Measurements from ENCODE around the gene AKAP9. TPM values are rescaled to one million over a fixed set of nuclear protein-coding genes. Genes with fewer than 3 reads are reported as not detected.

The AKAP9 gene
- total RNA-seq, 2 experiments from 2014 or later: 25.3 to 25.4 TPM

- Mint-ChIP-seq H3K27me3 (no peaks in the 10 kb centered on the region), H3K36me3 (ENCODE audit: low read depth) (peaks cover 21% of the 10 kb centered on the region), H3K9me3 (ENCODE audit: low read depth) (no peaks in the 10 kb centered on the region), H3K4me1 (no peaks in the 10 kb centered on the region), H3K4me3 (no peak overlapping the region), H3K27ac (no peak overlapping the region)
- POLR2A ChIA-PET: no interaction called here
- intact Hi-C loops (cut with DNase I, micrococcal nuclease): no loop called here
- ATAC-seq: no peak
- CTCF ChIA-PET: interaction anchor here (0.6 kb wide), 1 partner anchor 217 kb away, joined by 3 read pairs; no protein-coding TSS in a partner anchor
- no peak for DNase-seq
These were observed 103.0 kb downstream of the AKAP9 start for GRCh38 chr7:92043637-92044036.

DNA sequence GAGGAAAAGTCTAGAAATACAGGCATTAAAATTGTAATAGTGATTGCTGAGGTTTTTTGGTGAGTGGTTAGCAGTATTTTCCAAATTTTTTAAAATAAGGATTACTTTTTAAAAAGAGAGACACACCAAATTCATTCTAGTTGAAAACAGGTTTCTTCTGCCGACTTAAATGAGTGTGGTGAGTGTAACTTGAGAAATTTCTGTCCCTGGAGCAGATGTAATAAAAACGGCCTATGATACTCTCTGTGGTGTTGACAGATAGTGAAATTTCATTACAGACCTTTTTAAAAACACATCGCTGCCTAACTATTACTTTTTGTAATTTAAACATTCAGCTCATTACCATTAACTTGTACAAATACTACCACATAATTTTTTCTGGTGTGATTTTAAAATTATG lies 103.5 kb downstream of the AKAP9 start:
- H3K36me3 Mint-ChIP-seq (ENCODE audit: low read depth): peaks cover 26% of the 10 kb centered on the region
- ChIA-PET POLR2A (no interaction called here), CTCF (interaction anchor here (1.5 kb wide), 1 partner anchor 9 kb away, joined by 4 read pairs; no protein-coding TSS in a partner anchor)
- intact Hi-C loops (cut with DNase I, micrococcal nuclease): no loop called here
- no peak overlapping the region for H3K4me3 Mint-ChIP-seq
- no peaks in the 10 kb centered on the region for H3K9me3 Mint-ChIP-seq (ENCODE audit: low read depth)
- no peak for ATAC-seq
- no peak overlapping the region for H3K27ac Mint-ChIP-seq
- H3K27me3 Mint-ChIP-seq: no peaks in the 10 kb centered on the region
- no peaks in the 10 kb centered on the region for H3K4me1 Mint-ChIP-seq
- DNase-seq: no peak

GRCh38 chr7:92044940-92045339 lies 104.3 kb downstream of the AKAP9 start:
- no peaks in the 10 kb centered on the region for H3K27me3 Mint-ChIP-seq
- H3K9me3 Mint-ChIP-seq (ENCODE audit: low read depth): no peaks in the 10 kb centered on the region
- peaks cover 29% of the 10 kb centered on the region for H3K36me3 Mint-ChIP-seq (ENCODE audit: low read depth)
- H3K4me3 Mint-ChIP-seq: no peak overlapping the region
- DNase-seq (no peak), ATAC-seq (no peak)
- CTCF ChIA-PET: interaction anchor here (1.5 kb wide), 1 partner anchor 8 kb away, joined by 4 read pairs; no protein-coding TSS in a partner anchor
- POLR2A ChIA-PET: interaction anchor here (0.6 kb wide), 1 partner anchor 100 kb away, joined by 5 read pairs; no protein-coding TSS in a partner anchor
- H3K4me1 Mint-ChIP-seq: no peaks in the 10 kb centered on the region
- no peak overlapping the region for H3K27ac Mint-ChIP-seq
- intact Hi-C loops (cut with DNase I, micrococcal nuclease): no loop called here

GRCh38 chr7:92051655-92052054 lies 111.0 kb downstream of the AKAP9 start:
- Mint-ChIP-seq H3K9me3 (ENCODE audit: low read depth) (no peaks in the 10 kb centered on the region), H3K36me3 (ENCODE audit: low read depth) (peaks cover 22% of the 10 kb centered on the region), H3K27ac (no peak overlapping the region), H3K27me3 (no peaks in the 10 kb centered on the region), H3K4me3 (no peak overlapping the region), H3K4me1 (no peaks in the 10 kb centered on the region)
- ChIA-PET CTCF (no interaction called here), POLR2A (no interaction called here)
- no peak for DNase-seq
- no peak for ATAC-seq
- intact Hi-C loops (cut with DNase I, micrococcal nuclease): no loop called here

- H3K4me3 Mint-ChIP-seq: no peak overlapping the region
These were observed 111.5 kb downstream of the AKAP9 start for GRCh38 chr7:92052159-92052558.

GRCh38 chr7:92052684-92053083 lies 112.0 kb downstream of the AKAP9 start:
- no peak overlapping the region for H3K27ac Mint-ChIP-seq
- ChIA-PET CTCF (interaction anchor here (1.4 kb wide), 1 partner anchor 8 kb away, joined by 4 read pairs; no protein-coding TSS in a partner anchor), POLR2A (no interaction called here)
- H3K4me3 Mint-ChIP-seq: no peak overlapping the region
- peaks cover 17% of the 10 kb centered on the region for H3K36me3 Mint-ChIP-seq (ENCODE audit: low read depth)
- peaks cover 4% of the 10 kb centered on the region for H3K4me1 Mint-ChIP-seq
- H3K27me3 Mint-ChIP-seq: no peaks in the 10 kb centered on the region
- intact Hi-C loops (cut with DNase I, micrococcal nuclease): no loop called here
- H3K9me3 Mint-ChIP-seq (ENCODE audit: low read depth): no peaks in the 10 kb centered on the region
- no peak for ATAC-seq
- no peak for DNase-seq

More at GRCh38 chr7:92052159-92052558, 111.5 kb downstream of the AKAP9 start:
- DNase-seq: no peak
- no peaks in the 10 kb centered on the region for H3K4me1 Mint-ChIP-seq
- ChIA-PET CTCF (no interaction called here), POLR2A (no interaction called here)
- no peaks in the 10 kb centered on the region for H3K27me3 Mint-ChIP-seq
- ATAC-seq: no peak
- no peak overlapping the region for H3K27ac Mint-ChIP-seq
- intact Hi-C loops (cut with DNase I, micrococcal nuclease): no loop called here
- peaks cover 17% of the 10 kb centered on the region for H3K36me3 Mint-ChIP-seq (ENCODE audit: low read depth)
- no peaks in the 10 kb centered on the region for H3K9me3 Mint-ChIP-seq (ENCODE audit: low read depth)

DNA sequence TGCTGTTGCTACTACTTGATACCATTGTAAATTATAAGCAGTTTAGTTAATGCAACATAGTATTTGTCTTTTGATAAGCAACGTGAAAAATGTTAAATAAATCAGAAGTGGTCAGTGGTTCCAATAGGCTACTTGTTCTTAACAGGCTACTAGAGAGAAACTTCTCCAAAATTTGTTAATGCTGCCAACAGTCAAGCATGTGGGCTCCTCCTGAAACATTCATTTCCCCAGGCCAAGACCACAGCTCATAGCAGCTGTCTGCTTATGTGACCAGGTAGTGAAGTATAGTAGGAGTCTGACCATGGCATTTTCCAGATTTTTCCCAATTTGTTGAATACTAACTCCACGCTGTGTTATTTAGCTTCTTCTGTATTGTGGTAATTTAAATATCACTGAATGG lies 112.7 kb downstream of the AKAP9 start:
- Mint-ChIP-seq H3K4me3 (no peak overlapping the region), H3K27me3 (no peaks in the 10 kb centered on the region), H3K4me1 (peaks cover 10% of the 10 kb centered on the region), H3K36me3 (ENCODE audit: low read depth) (peaks cover 17% of the 10 kb centered on the region), H3K9me3 (ENCODE audit: low read depth) (no peaks in the 10 kb centered on the region), H3K27ac (no peak overlapping the region)
- ATAC-seq (no peak), DNase-seq (no peak)
- ChIA-PET CTCF (interaction anchor here (0.9 to 1.4 kb wide), 2 partner anchors 8 to 9 kb away, joined by 3 to 4 read pairs; no protein-coding TSS in a partner anchor), POLR2A (no interaction called here)
- intact Hi-C loops (cut with DNase I, micrococcal nuclease): no loop called here

GRCh38 chr7:92056286-92056685 lies 115.6 kb downstream of the AKAP9 start:
- Mint-ChIP-seq H3K27ac (no peak overlapping the region), H3K9me3 (ENCODE audit: low read depth) (no peaks in the 10 kb centered on the region), H3K4me3 (no peak overlapping the region), H3K27me3 (no peaks in the 10 kb centered on the region), H3K36me3 (ENCODE audit: low read depth) (peaks cover 4% of the 10 kb centered on the region), H3K4me1 (peaks cover 13% of the 10 kb centered on the region)
- CTCF ChIA-PET: no interaction called here
- POLR2A ChIA-PET: no interaction called here
- DNase-seq (no peak), ATAC-seq (no peak)
- intact Hi-C loops (cut with DNase I, micrococcal nuclease): no loop called here

- POLR2A ChIA-PET: no interaction called here
- DNase-seq (no peak), ATAC-seq (no peak)
- intact Hi-C loops (cut with DNase I, micrococcal nuclease): no loop called here
- CTCF ChIA-PET: interaction anchor here (0.7 kb wide), 1 partner anchor 9 kb away, joined by 3 read pairs; no protein-coding TSS in a partner anchor
- Mint-ChIP-seq H3K27ac (no peak overlapping the region), H3K4me1 (peaks cover 13% of the 10 kb centered on the region), H3K9me3 (ENCODE audit: low read depth) (no peaks in the 10 kb centered on the region), H3K4me3 (no peak overlapping the region), H3K27me3 (no peaks in the 10 kb centered on the region), H3K36me3 (ENCODE audit: low read depth) (peaks cover 5% of the 10 kb centered on the region)
These were observed 116.7 kb downstream of the AKAP9 start for GRCh38 chr7:92057375-92057774.

DNA sequence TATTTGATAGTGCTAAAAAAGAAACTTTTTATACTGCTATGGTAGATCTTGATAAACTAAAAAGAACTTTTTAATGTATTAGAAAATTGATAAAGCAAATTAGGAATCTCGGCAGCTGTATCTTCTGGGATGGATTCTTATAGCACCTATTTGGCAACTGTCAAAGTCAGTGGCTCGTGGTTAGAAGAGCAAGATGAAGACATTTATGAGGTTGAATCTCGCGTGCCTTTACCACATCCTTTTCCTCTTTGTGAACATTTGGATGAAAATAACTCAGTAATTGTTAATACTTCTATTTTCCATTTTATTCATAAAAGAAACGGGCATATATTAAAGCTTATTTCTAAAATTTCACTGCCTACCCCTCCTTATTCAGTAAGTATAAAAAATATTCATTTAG lies 117.4 kb downstream of the AKAP9 start:
- ATAC-seq (no peak), DNase-seq (peak; percentile 7)
- Mint-ChIP-seq H3K36me3 (ENCODE audit: low read depth) (peaks cover 7% of the 10 kb centered on the region), H3K4me1 (peaks cover 13% of the 10 kb centered on the region), H3K9me3 (ENCODE audit: low read depth) (no peaks in the 10 kb centered on the region), H3K27ac (no peak overlapping the region), H3K27me3 (no peaks in the 10 kb centered on the region), H3K4me3 (no peak overlapping the region)
- CTCF ChIA-PET: interaction anchor here (0.8 to 1.0 kb wide), 2 partner anchors 14 to 21 kb away, joined by 3 to 4 read pairs; no protein-coding TSS in a partner anchor
- POLR2A ChIA-PET: no interaction called here
- intact Hi-C loops (cut with DNase I, micrococcal nuclease): no loop called here

- intact Hi-C loops (cut with DNase I, micrococcal nuclease): no loop called here
- ATAC-seq: no peak
- H3K36me3 Mint-ChIP-seq (ENCODE audit: low read depth): peaks cover 7% of the 10 kb centered on the region
These were observed 118.2 kb downstream of the AKAP9 start for GRCh38 chr7:92058899-92059298.

GRCh38 chr7:92061154-92061553 lies 120.5 kb downstream of the AKAP9 start:
- Mint-ChIP-seq H3K4me1 (peaks cover 13% of the 10 kb centered on the region), H3K9me3 (ENCODE audit: low read depth) (no peaks in the 10 kb centered on the region), H3K36me3 (ENCODE audit: low read depth) (peaks cover 11% of the 10 kb centered on the region), H3K27ac (no peak overlapping the region), H3K27me3 (no peaks in the 10 kb centered on the region), H3K4me3 (no peak overlapping the region)
- intact Hi-C loops (cut with DNase I, micrococcal nuclease): no loop called here
- POLR2A ChIA-PET: no interaction called here
- CTCF ChIA-PET: interaction anchor here (0.7 to 1.6 kb wide), 2 partner anchors 8 to 15 kb away, joined by 3 to 7 read pairs; no protein-coding TSS in a partner anchor
- DNase-seq (no peak), ATAC-seq (no peak)

More at GRCh38 chr7:92058899-92059298, 118.2 kb downstream of the AKAP9 start:
- no peak for DNase-seq
- no peaks in the 10 kb centered on the region for H3K9me3 Mint-ChIP-seq (ENCODE audit: low read depth)
- CTCF ChIA-PET: interaction anchor here (0.6 to 1.0 kb wide), 2 partner anchors 13 to 1134 kb away, joined by 3 to 4 read pairs; no protein-coding TSS in a partner anchor
- no peak overlapping the region for H3K27ac Mint-ChIP-seq
- H3K4me1 Mint-ChIP-seq: peaks cover 13% of the 10 kb centered on the region
- POLR2A ChIA-PET: no interaction called here
- H3K27me3 Mint-ChIP-seq: no peaks in the 10 kb centered on the region
- no peak overlapping the region for H3K4me3 Mint-ChIP-seq

All from activated CD4-positive, alpha-beta T cell treated with anti-CD3 and anti-CD28 coated beads for 36 hours (primary cell).